Mucosa of descending colon (tissue), 3 donors: ENCODE data around the gene FANCE. TPM values are rescaled to one million over a fixed set of nuclear protein-coding genes. Genes with fewer than 3 reads are reported as not detected.

ENCODE experiments used
- ATAC-seq: fragments of 200-7000 bp; cut with Tn5 transposase; one replicate; pipeline ENCODE4 v1.9.1; 2020; ENCODE audit warnings: mild to moderate bottlenecking, moderate library complexity
- DNase-seq, 3 donors: peaks; one replicate each; pipeline ENCODE4 v3.0.0-alpha.2; 2020
- H3K36me3 ChIP-seq: fragments of 200-600 bp; one replicate; pipeline ENCODE4 v1.8.0; 2021; ENCODE audit warnings: low read depth, mild to moderate bottlenecking
- H3K4me1 ChIP-seq: fragments of 200-600 bp; one replicate; pipeline ENCODE4 v1.8.0; 2021; ENCODE audit warnings: low read depth, mild to moderate bottlenecking
- H3K4me3 ChIP-seq: fragments of 200-600 bp; one replicate; pipeline ENCODE4 v1.8.0; 2021; ENCODE audit warnings: mild to moderate bottlenecking
- H3K9me3 ChIP-seq: fragments of 200-600 bp; one replicate; pipeline ENCODE4 v1.8.0; 2021; ENCODE audit warnings: mild to moderate bottlenecking
- intact Hi-C, 2 donors: fragments of 100-400 bp; cut with DNase I in 1 of 2; cut with micrococcal nuclease in 1 of 2; formaldehyde crosslinking; loops; one replicate each; pipeline versions ENCODE4 v1.11.0 to v1.11.1; 2022; cut with DNase I, micrococcal nuclease
- total RNA-seq, 3 donors: library from RNA; stranded (reverse); fragmentation: NEBNext Ultra II Directional in 2 of 3; extraction: Animal tissue kit (Norgen Biotek cat#: 25700) in 2 of 3; gene quantifications; one replicate each; pipeline versions ENCODE4 v1.2.1 to v1.2.4, GENCODE V29; 2021 to 2023
- TF ChIP-seq, protein P1 (sequence below): fragments of 200-600 bp; IDR thresholded peaks from one replicate; pipeline ENCODE4 v1.8.0; 2022; ENCODE audit warnings: antibody characterized with exemption, mild to moderate bottlenecking
- donor health status: DM: no; HTN: no; CAD: no; lungs with moderate emphysema.
- donor health status: DM: no; HTN: no; CAD: no.
- donor health status: DM: no; HTN: yes; CAD: no.

Gene FANCE
- total RNA-seq, 3 donors from 2014 or later = 4.1 to 5.0 (median 4.4) TPM

DNA sequence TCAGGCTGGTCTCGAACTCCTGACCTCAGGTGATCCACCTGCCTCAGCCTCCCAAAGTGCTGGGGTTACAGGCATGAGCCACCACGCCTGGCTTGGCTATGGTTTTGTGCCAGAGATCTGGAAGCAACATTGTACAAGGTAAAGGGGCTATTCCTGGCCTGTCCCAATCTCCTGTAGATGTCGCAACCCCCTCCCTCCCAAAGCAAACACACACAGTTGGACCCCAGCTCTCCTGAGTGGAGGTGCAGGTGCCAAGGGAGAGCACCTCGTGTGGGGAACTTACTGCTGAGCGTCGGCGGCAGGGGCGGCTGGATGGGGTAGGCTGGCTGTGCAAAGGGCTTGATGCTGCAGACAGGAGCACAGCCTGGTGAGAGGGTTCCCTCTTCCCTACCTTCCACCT, 24.9 kb downstream of the FANCE start:
- TF ChIP-seq, protein P1, sequence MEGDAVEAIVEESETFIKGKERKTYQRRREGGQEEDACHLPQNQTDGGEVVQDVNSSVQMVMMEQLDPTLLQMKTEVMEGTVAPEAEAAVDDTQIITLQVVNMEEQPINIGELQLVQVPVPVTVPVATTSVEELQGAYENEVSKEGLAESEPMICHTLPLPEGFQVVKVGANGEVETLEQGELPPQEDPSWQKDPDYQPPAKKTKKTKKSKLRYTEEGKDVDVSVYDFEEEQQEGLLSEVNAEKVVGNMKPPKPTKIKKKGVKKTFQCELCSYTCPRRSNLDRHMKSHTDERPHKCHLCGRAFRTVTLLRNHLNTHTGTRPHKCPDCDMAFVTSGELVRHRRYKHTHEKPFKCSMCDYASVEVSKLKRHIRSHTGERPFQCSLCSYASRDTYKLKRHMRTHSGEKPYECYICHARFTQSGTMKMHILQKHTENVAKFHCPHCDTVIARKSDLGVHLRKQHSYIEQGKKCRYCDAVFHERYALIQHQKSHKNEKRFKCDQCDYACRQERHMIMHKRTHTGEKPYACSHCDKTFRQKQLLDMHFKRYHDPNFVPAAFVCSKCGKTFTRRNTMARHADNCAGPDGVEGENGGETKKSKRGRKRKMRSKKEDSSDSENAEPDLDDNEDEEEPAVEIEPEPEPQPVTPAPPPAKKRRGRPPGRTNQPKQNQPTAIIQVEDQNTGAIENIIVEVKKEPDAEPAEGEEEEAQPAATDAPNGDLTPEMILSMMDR = no peak
- H3K4me3 ChIP-seq = no peak overlapping the region
- ATAC-seq (no peak), DNase-seq (no peak)
- H3K9me3 ChIP-seq = no peaks in the 10 kb centered on the region
- intact Hi-C loops = no loop called here
- peaks cover 3% of the 10 kb centered on the region for H3K36me3 ChIP-seq
- peaks cover 4% of the 10 kb centered on the region for H3K4me1 ChIP-seq

DNA sequence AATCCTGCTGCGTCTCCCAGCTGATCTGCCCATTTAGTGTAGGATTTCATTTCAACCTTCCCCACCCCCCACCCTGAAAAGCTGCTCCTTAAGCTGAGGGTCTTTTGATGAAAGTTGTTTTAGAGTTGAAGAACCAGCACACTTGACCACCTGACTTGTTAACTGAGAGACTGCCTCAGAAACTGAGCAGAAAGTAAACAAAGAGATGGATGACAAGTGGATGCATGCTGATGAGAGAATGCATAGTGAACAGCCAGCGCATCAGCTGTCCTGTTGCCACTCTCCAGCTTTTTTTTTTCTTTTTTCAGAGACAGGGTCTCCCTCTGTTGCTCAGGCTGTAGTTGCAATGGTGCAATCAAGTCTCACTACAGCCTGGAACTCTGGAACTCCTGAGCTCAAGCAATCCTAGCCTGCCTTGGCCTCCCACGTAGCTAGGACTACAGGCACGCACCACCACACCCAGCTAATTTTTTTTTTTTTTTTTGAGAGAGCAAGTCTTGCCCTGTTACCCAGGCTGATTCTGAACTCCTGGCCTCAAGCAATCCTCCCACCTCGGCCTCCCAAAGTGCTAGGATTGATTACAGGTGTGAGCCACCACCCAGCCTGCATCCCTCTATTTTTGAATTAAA, 25.5 kb downstream of the FANCE start:
- no peak for DNase-seq
- intact Hi-C loops = no loop called here
- no peak for ATAC-seq
- Histone ChIP-seq H3K4me1 (no peaks in the 10 kb centered on the region), H3K4me3 (no peak overlapping the region), H3K9me3 (no peaks in the 10 kb centered on the region), H3K36me3 (no peaks in the 10 kb centered on the region)
- TF ChIP-seq, protein P1 = no peak

DNA sequence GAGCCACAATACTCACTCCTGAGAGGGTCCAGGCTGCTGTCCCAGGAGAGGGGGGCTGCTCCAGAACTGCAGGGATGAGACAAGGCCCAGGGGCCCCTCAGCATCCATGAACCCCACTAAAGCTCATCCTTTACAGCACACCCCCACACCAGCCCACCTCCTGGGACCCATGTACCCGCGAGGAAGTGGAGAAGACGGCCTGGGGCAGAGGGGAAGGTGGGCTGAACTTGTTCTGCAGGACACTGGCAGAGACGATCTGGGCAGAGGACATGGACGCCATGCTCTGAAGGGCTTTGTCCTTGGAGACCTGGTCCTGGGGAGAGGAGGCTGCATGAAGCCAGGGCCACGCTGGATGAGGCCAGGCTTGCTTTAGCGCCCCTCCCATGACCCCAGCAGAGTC, 26.1 kb downstream of the FANCE start:
- intact Hi-C loops = no loop called here
- no peak overlapping the region for H3K4me3 ChIP-seq
- no peak for ATAC-seq
- H3K36me3 ChIP-seq = no peaks in the 10 kb centered on the region
- H3K9me3 ChIP-seq = no peaks in the 10 kb centered on the region
- no peaks in the 10 kb centered on the region for H3K4me1 ChIP-seq
- TF ChIP-seq, protein P1 = no peak
- DNase-seq = no peak

DNA sequence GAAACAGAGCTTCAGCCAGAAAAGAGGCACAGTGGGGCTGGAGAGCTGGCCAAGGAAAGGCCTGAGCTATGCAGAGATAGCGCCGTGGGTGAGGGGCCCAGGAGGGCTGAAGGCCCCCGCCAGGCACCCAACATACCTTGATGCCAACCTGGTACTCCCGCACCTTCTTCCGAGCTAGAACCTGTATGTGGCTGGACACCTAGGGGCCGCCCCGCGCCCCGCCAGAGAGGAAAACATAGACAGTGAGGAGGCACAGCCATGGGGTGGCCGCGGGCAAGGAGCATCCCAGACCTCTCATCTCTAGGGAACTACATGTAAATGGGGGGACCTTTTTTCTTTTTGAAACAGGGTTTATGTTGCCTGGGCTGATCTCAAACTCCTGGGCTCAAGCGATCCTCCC, 28.0 kb downstream of the FANCE start:
- no peaks in the 10 kb centered on the region for H3K36me3 ChIP-seq
- no peaks in the 10 kb centered on the region for H3K9me3 ChIP-seq
- intact Hi-C loops = no loop called here
- TF ChIP-seq, protein P1 = no peak
- H3K4me3 ChIP-seq = no peak overlapping the region
- ATAC-seq (no peak), DNase-seq (no peak)
- peaks cover 2% of the 10 kb centered on the region for H3K4me1 ChIP-seq

DNA sequence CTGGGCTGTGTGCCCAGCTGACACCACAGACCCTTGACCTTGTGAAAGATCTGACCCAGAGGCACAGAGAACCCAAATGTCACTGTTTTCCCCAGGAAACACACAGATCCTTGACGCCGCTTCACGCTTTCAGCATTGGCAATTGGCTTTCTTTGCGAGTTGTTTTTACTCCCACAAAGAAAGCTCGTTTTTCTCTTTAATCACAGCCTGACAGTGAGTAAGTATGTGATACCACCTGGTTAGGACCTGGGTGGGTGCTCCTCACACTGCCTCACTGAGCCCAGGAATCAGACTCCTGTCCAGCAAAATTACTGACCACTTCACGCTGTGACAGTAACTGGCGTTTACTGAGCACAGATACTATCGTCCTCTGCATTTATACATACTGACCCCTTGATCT, 29.1 kb downstream of the FANCE start:
- intact Hi-C loops = no loop called here
- Histone ChIP-seq H3K4me3 (no peak overlapping the region), H3K4me1 (peaks cover 5% of the 10 kb centered on the region), H3K9me3 (no peaks in the 10 kb centered on the region), H3K36me3 (no peaks in the 10 kb centered on the region)
- DNase-seq (no peak), ATAC-seq (no peak)
- TF ChIP-seq, protein P1 = no peak

DNA sequence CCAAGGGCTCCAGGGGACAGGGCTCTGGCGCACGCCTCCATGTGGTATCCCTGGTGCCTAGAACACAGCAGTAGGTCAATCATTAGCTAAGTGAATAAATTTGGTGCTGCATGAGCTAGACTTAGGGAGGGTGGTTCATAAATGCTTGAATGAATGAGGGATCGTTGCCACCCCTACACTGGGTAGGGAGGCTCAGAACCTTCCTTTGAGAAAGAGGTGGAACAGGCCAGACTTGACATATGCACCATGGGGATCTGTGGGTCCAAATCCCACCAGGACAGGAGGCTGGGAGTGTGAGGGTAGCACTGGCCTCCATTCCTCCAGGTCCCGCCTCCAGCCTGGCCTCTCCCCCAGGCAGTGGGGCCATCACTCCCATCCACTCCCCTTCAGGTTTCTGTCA, 30.9 kb downstream of the FANCE start:
- ATAC-seq (no peak), DNase-seq (no peak)
- TF ChIP-seq, protein P1 = no peak
- Histone ChIP-seq H3K4me3 (no peak overlapping the region), H3K4me1 (peaks cover 22% of the 10 kb centered on the region), H3K9me3 (no peaks in the 10 kb centered on the region), H3K36me3 (no peaks in the 10 kb centered on the region)
- intact Hi-C loops = no loop called here
